OCI-LY3 (cell line): ENCODE data around the gene VWC2.

Experiments used
- H2AFZ ChIP-seq: fragments of 200-600, 300-600 bp; shearing (Covaris generic); 2 replicates; pipeline ENCODE4 v1.6.0; 2014; ENCODE audit warnings: antibody characterized with exemption, low read depth, low read length
- H3K27ac ChIP-seq: fragments of 200-600, 300-600 bp; sonication (generic); 2 replicates; pipeline ENCODE4 v1.5.1; 2014; ENCODE audit warnings: mild to moderate bottlenecking, low read length, moderate library complexity, mixed read lengths
- H3K27me3 ChIP-seq: fragments of 200-600, 300-600 bp; sonication (generic); 2 replicates; pipeline ENCODE4 v1.6.1; 2014; ENCODE audit warnings: low read depth, low read length, mixed read lengths
- H3K36me3 ChIP-seq: fragments of 200-600, 300-600 bp; sonication (generic); replicated peaks from 2 replicates; pipeline ENCODE3; 2014; ENCODE audit warnings: low read depth, low read length, mixed read lengths
- H3K4me1 ChIP-seq: fragments of 300-600, 200-600 bp; sonication (generic); 2 replicates; pipeline ENCODE4 v1.6.1; 2014; ENCODE audit warnings: low read length, mixed read lengths
- H3K4me2 ChIP-seq: fragments of 200-600, 300-600 bp; sonication (generic); 2 replicates; pipeline ENCODE4 v1.6.1; 2014; ENCODE audit warnings: low read length, mixed read lengths
- H3K4me3 ChIP-seq: fragments of 300-600, 200-600 bp; sonication (generic); 2 replicates; pipeline ENCODE4 v1.5.1; 2014; ENCODE audit warnings: antibody characterized with exemption, mild to moderate bottlenecking, low read length, moderate library complexity
- H3K79me2 ChIP-seq: fragments of 300-600, 200-600 bp; shearing (Covaris generic); 2 replicates; pipeline ENCODE4 v1.6.1; 2014; ENCODE audit warnings: mild to moderate bottlenecking, low read length, mixed read lengths
- H3K9ac ChIP-seq: fragments of 300-600, 200-600 bp; shearing (Covaris generic); 2 replicates; pipeline ENCODE4 v1.6.0; 2014; ENCODE audit warnings: mild to moderate bottlenecking, low read length, moderate library complexity
- H3K9me3 ChIP-seq: fragments of 200-600, 300-600 bp; shearing (Covaris generic); 2 replicates; pipeline ENCODE4 v1.6.1; 2014; ENCODE audit warnings: low read length, mixed read lengths; ENCODE audit not compliant: insufficient read depth
- H4K20me1 ChIP-seq: fragments of 200-600, 300-600 bp; sonication (generic); 2 replicates; pipeline ENCODE4 v1.6.1; 2016; ENCODE audit warnings: low read length, mixed read lengths; ENCODE audit not compliant: insufficient read depth
- CTCF ChIP-seq: fragments of 200-600, 300-600 bp; sonication (generic); IDR thresholded peaks from 2 replicates; pipeline ENCODE4 v1.5.1; 2014; ENCODE audit warnings: antibody characterized with exemption, low read length, low read depth
- EZH2phosphoT487 ChIP-seq: fragments of 200-600 bp; shearing (Covaris generic); IDR thresholded peaks from 2 replicates; pipeline ENCODE4 v1.6.1; 2018; ENCODE audit warnings: antibody characterized with exemption, mixed run types, low read depth

Gene VWC2

GRCh38 chr7:49893131-49893530, 119.7 kb downstream of the VWC2 start:
- no peak overlapping the region for H3K27ac ChIP-seq
- H4K20me1 ChIP-seq: no peaks in the 10 kb centered on the region
- H3K36me3 ChIP-seq: no peaks in the 10 kb centered on the region
- no peak overlapping the region for H3K4me2 ChIP-seq
- H3K9ac ChIP-seq: no peak overlapping the region
- no peak overlapping the region for H2AFZ ChIP-seq
- H3K27me3 ChIP-seq: no peaks in the 10 kb centered on the region
- H3K4me3 ChIP-seq: no peak overlapping the region
- H3K9me3 ChIP-seq: no peaks in the 10 kb centered on the region
- TF ChIP-seq CTCF (no peak), EZH2phosphoT487 (no peak)
- H3K4me1 ChIP-seq: no peaks in the 10 kb centered on the region
- no peaks in the 10 kb centered on the region for H3K79me2 ChIP-seq

GRCh38 chr7:49894543-49894942, 121.1 kb downstream of the VWC2 start:
- H3K4me2 ChIP-seq: no peak overlapping the region
- H4K20me1 ChIP-seq: no peaks in the 10 kb centered on the region
- H3K27me3 ChIP-seq: no peaks in the 10 kb centered on the region
- H3K79me2 ChIP-seq: no peaks in the 10 kb centered on the region
- no peak overlapping the region for H2AFZ ChIP-seq
- H3K27ac ChIP-seq: no peak overlapping the region
- TF ChIP-seq EZH2phosphoT487: no peak
- TF ChIP-seq CTCF: no peak
- H3K4me3 ChIP-seq: no peak overlapping the region
- no peak overlapping the region for H3K9ac ChIP-seq
- no peaks in the 10 kb centered on the region for H3K9me3 ChIP-seq
- no peaks in the 10 kb centered on the region for H3K4me1 ChIP-seq
- no peaks in the 10 kb centered on the region for H3K36me3 ChIP-seq

GRCh38 chr7:49911909-49912308, 138.5 kb downstream of the VWC2 start:
- Histone ChIP-seq H4K20me1 (no peaks in the 10 kb centered on the region), H3K4me3 (no peak overlapping the region), H3K4me2 (no peak overlapping the region), H3K27ac (no peak overlapping the region), H3K79me2 (no peaks in the 10 kb centered on the region), H3K9me3 (no peaks in the 10 kb centered on the region), H3K4me1 (no peaks in the 10 kb centered on the region), H3K27me3 (no peaks in the 10 kb centered on the region), H3K36me3 (no peaks in the 10 kb centered on the region), H2AFZ (no peak overlapping the region), H3K9ac (no peak overlapping the region)
- no peak for TF ChIP-seq CTCF
- no peak for TF ChIP-seq EZH2phosphoT487

- no peak overlapping the region for H3K4me3 ChIP-seq
- TF ChIP-seq CTCF (no peak), EZH2phosphoT487 (no peak)
- H3K9ac ChIP-seq: no peak overlapping the region
- H4K20me1 ChIP-seq: no peaks in the 10 kb centered on the region
- no peak overlapping the region for H2AFZ ChIP-seq
- H3K36me3 ChIP-seq: no peaks in the 10 kb centered on the region
- H3K27me3 ChIP-seq: no peaks in the 10 kb centered on the region
- no peaks in the 10 kb centered on the region for H3K9me3 ChIP-seq
- no peak overlapping the region for H3K4me2 ChIP-seq
- no peak overlapping the region for H3K27ac ChIP-seq
- no peaks in the 10 kb centered on the region for H3K4me1 ChIP-seq
- no peaks in the 10 kb centered on the region for H3K79me2 ChIP-seq
Observed at GRCh38 chr7:49926720-49927119, 153.3 kb downstream of the VWC2 start.
